ENCODE results near the gene HDLBP.
A peak's percentile ranks its signal among the peaks of the same experiment; 100 is the strongest.
"Not testable (repeated sequence)": the region's sequence is repeated elsewhere in the genome, so short reads cannot be mapped to it uniquely, and the experiment has no call there.

HDLBP gene

GRCh38 chr2:241334813-241335212, 19.3 kb upstream of the HDLBP start:
- no peak for DNase-seq

GRCh38 chr2:241330616-241330981, 15.1 kb upstream of the HDLBP start:
- no peak for DNase-seq

GRCh38 chr2:241329669-241330615, 14.5 kb upstream of the HDLBP start:
- no peak for DNase-seq

GRCh38 chr2:241325257-241325656, 9.8 kb upstream of the HDLBP start:
- no peak for DNase-seq

- no peak for DNase-seq
Measured at GRCh38 chr2:241324775-241325174, 9.3 kb upstream of the HDLBP start.

- no peak for DNase-seq
Measured at GRCh38 chr2:241323778-241324177, 8.3 kb upstream of the HDLBP start.

- DNase-seq = no peak
Measured at GRCh38 chr2:241321886-241322285, 6.4 kb upstream of the HDLBP start.

- no peak for DNase-seq
Measured at GRCh38 chr2:241321033-241321432, 5.6 kb upstream of the HDLBP start.

GRCh38 chr2:241320394-241320793, 4.9 kb upstream of the HDLBP start:
- DNase-seq = no peak

- not testable (repeated sequence) for DNase-seq
Measured at GRCh38 chr2:241318830-241319229, 3.4 kb upstream of the HDLBP start.

- DNase-seq = no peak
Measured at GRCh38 chr2:241317391-241317790, 1.9 kb upstream of the HDLBP start.

GRCh38 chr2:241316825-241317224, 1.4 kb upstream of the HDLBP start:
- DNase-seq = no peak

- DNase-seq = peak; percentile 89
Measured at GRCh38 chr2:241315879-241316631, 583 bp upstream of the HDLBP start, which contains the start of gene SEPTIN2. Gene SEPTIN2, plus strand, starts transcription at chr2:241315925. Its CDS starts 8,308 bp downstream, at chr2:241324233.

GRCh38 chr2:241314226-241315092, 1.0 kb downstream of the HDLBP start:
- DNase-seq = no peak

- no peak for DNase-seq
Measured at GRCh38 chr2:241313543-241314095, 1.9 kb downstream of the HDLBP start.

- no peak for DNase-seq
Measured at GRCh38 chr2:241312082-241312481, 3.4 kb downstream of the HDLBP start.

GRCh38 chr2:241310917-241311566, 4.4 kb downstream of the HDLBP start:
- no peak for DNase-seq

GRCh38 chr2:241309684-241310117, 5.8 kb downstream of the HDLBP start:
- DNase-seq = no peak

- no peak for DNase-seq
Measured at GRCh38 chr2:241308832-241309500, 6.5 kb downstream of the HDLBP start.

- no peak for DNase-seq
Measured at GRCh38 chr2:241308267-241308666, 7.2 kb downstream of the HDLBP start.

- no peak for DNase-seq
Measured at GRCh38 chr2:241307055-241307454, 8.4 kb downstream of the HDLBP start.

All from femur (tissue), 1 donor.